ENCODE data around the gene PPT1. TPM values are rescaled to one million over a fixed set of nuclear protein-coding genes. Genes with fewer than 3 reads are reported as not detected.
A peak's percentile ranks its signal among the peaks of the same experiment; 100 is the strongest.

The PPT1 gene
- total and polyA plus RNA-seq, 8 donors, result 3.5 to 79.9 (median 33.3) TPM

DNA sequence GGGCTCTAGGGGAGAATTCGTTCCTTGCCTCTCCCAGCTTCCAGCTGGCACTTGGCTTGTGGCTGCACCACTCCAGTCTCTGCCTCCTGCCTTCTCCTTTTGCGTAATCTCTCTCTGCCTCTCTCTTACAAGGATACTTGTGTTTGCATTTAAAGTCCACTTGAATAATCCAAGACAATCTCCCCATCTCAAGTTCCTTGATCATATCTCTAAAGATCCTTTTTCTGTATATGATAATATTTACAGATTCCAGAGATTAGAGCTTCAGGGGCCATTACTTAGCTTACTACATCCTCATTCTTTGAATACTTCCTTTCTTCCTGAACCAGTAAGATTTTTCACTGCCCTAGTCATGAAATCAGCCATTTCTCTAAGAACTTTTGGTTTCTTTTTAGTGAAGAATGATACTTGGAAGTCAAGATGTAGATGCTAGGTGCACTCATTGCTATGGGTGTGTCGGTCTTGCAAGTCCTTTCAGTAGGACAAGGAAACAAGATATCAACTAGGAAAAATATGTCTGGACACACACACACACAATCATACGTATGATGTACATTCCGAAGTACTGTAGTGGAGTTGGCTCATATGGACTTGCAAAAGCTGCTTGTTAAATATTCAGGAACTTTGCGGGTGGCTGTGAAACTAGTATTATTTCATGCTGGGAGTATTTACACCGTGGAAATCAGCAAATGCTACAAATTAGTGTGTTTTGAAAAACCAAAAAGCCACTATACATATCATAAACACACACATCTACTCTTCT, 43.3 kb upstream of the PPT1 start:
- peaks cover 0 to 20% (median 0%) of the 10 kb centered on the region in 3 donors for H3K27me3 ChIP-seq
- intact Hi-C loops (cut with DNase I; ENCODE audit: low total_unique reads), result loop anchor here (10.0 kb wide), 2 partner anchors 194 to 264 kb away; no protein-coding TSS in a partner anchor
- H3K9me3 ChIP-seq, result no peaks in the 10 kb centered on the region
- H3K36me3 ChIP-seq, result no peaks in the 10 kb centered on the region
- no peak for TF ChIP-seq POLR2AphosphoS5 (IDR thresholded peaks at IDR 0.05)
- no peak for TF ChIP-seq POLR2A (IDR thresholded peaks at IDR 0.05)
- no peak for TF ChIP-seq EP300 (IDR thresholded peaks at IDR 0.05)
- TF ChIP-seq, protein P1, sequence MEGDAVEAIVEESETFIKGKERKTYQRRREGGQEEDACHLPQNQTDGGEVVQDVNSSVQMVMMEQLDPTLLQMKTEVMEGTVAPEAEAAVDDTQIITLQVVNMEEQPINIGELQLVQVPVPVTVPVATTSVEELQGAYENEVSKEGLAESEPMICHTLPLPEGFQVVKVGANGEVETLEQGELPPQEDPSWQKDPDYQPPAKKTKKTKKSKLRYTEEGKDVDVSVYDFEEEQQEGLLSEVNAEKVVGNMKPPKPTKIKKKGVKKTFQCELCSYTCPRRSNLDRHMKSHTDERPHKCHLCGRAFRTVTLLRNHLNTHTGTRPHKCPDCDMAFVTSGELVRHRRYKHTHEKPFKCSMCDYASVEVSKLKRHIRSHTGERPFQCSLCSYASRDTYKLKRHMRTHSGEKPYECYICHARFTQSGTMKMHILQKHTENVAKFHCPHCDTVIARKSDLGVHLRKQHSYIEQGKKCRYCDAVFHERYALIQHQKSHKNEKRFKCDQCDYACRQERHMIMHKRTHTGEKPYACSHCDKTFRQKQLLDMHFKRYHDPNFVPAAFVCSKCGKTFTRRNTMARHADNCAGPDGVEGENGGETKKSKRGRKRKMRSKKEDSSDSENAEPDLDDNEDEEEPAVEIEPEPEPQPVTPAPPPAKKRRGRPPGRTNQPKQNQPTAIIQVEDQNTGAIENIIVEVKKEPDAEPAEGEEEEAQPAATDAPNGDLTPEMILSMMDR (IDR thresholded peaks at IDR 0.05), result no peak
- no peak overlapping the region for H3K4me3 ChIP-seq
- DNase-seq, result no peak
- H3K4me1 ChIP-seq, result peaks cover 0 to 6% (median 2%) of the 10 kb centered on the region in 4 donors
- WGBS, 5 donors, result 62 to 72% (median 63%) methylated on average over 7 of the region's 7 CpGs
- no peak overlapping the region for H3K27ac ChIP-seq

DNA sequence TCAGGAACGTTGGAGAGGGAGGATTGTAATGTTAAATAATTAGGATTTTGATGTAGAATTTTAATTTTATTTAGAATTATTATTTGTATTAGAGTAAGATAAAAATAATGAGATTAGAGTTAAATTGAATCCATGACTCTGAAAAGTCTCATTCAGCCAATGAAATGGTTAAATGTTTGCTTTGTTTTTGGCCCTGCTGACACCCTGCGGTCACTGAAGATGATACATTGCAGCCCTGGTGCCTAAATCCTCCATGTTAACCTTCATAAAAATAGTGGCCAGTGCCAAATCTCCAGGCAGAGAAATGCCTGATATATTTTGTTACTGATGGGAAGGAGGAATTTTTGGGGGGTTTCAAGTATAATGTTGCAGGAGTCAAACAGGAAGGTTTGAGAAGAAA, 36.8 kb upstream of the PPT1 start:
- Histone ChIP-seq H3K4me1 (peaks cover 0 to 8% (median 6%) of the 10 kb centered on the region in 4 donors), H3K36me3 (no peaks in the 10 kb centered on the region), H3K27me3 (peaks cover 0 to 35% (median 10%) of the 10 kb centered on the region in 3 donors), H3K9me3 (peaks cover 0 to 6% (median 0%) of the 10 kb centered on the region in 4 donors), H3K27ac (no peak overlapping the region), H3K4me3 (no peak overlapping the region)
- DNase-seq, result no peak
- intact Hi-C loops (cut with DNase I; ENCODE audit: low total_unique reads), result no loop called here
- TF ChIP-seq EP300 (IDR thresholded peaks at IDR 0.05) (no peak), POLR2A (IDR thresholded peaks at IDR 0.05) (no peak), POLR2AphosphoS5 (IDR thresholded peaks at IDR 0.05) (no peak)
- TF ChIP-seq, protein P1 (IDR thresholded peaks at IDR 0.05), result no peak
- 40 to 49% (median 47%) methylated on average over 2 of the region's 2 CpGs for WGBS, 5 donors

DNA sequence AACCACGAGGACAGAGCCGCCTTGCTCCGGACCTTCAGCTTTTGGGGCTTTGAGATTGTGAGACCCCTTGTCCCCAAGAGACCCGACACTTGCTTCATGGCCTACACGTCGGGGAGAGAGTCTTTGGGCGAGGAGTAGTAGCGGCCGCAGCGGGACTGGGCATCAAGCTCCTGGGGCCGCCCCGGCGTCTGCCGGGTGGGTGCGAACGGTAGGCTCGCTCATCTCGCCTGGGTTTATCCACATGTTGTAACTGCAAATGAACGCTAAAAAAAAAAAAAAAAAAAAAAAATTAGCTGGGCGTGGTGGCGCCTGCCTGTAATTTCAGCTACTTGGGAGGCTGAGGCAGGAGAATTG, 36.2 kb upstream of the PPT1 start:
- H3K36me3 ChIP-seq, result no peaks in the 10 kb centered on the region
- peaks cover 0 to 6% (median 0%) of the 10 kb centered on the region in 4 donors for H3K9me3 ChIP-seq
- no peak for TF ChIP-seq POLR2A (IDR thresholded peaks at IDR 0.05)
- TF ChIP-seq EP300 (IDR thresholded peaks at IDR 0.05), result no peak
- TF ChIP-seq, protein P1 (IDR thresholded peaks at IDR 0.05), result no peak
- no peak for TF ChIP-seq POLR2AphosphoS5 (IDR thresholded peaks at IDR 0.05)
- H3K27me3 ChIP-seq, result peaks cover 0 to 35% (median 10%) of the 10 kb centered on the region in 3 donors
- intact Hi-C loops (cut with DNase I; ENCODE audit: low total_unique reads), result no loop called here
- no peak overlapping the region for H3K27ac ChIP-seq
- DNase-seq, result no peak
- 52 to 68% (median 65%) methylated on average over 19 to 21 of the region's 21 CpGs for WGBS, 5 donors
- H3K4me1 ChIP-seq, result peaks cover 0 to 8% (median 6%) of the 10 kb centered on the region in 4 donors
- peak overlapping the region in 1 of 4 donors; percentile 33 for H3K4me3 ChIP-seq

DNA sequence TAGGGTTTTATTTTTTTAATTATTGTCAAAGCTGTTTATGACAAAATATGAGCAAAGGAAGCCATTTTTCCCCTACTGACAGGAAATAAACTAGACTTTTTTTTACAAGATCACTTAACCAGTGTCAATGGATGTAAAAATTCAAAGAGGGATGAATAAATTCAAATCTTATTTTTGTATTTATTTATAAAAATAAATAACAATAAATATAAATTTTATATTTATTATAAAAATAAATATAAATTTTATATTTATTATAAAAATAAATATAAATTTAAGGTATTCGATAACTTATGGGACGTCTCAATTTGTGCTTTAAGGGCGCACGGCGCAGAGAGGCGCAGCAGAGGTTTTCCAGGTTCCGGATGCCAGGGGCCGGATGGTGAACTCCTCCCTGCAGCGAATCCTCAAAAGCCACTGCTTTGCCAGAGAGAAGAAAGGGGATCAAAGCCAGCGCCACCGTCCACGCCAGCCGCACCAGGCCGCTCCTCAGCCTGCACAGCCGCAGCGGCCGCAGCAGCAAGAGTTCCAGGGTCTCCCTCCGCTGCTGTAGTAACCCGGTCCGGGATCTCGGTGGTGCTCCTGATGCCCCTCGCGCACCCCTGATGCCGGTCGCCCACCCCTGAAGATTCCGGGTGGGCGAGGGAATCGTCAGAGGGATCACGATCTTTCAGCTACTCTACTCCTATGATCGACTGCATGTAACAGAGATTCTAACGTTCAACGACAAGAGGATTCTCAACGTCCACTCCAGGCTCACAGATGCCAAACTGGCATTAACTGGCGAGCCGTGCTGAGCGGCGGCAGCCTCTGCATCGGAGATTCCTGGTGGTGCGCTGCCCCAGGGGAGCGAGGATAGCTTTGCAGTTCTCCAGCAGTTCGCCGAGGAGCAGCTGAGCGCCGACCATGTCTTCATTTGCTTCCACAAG, 35.6 kb upstream of the PPT1 start:
- TF ChIP-seq, protein P1 (IDR thresholded peaks at IDR 0.05), result no peak
- TF ChIP-seq POLR2A (IDR thresholded peaks at IDR 0.05) (no peak), POLR2AphosphoS5 (IDR thresholded peaks at IDR 0.05) (no peak), EP300 (IDR thresholded peaks at IDR 0.05) (no peak)
- 25 to 30% (median 29%) methylated on average over 30 to 44 of the region's 44 CpGs for WGBS, 5 donors
- peak in 1 of 2 donors; percentile 47 for DNase-seq

More for the DNA sequence above, 35.6 kb upstream of the PPT1 start:
- intact Hi-C loops (cut with DNase I; ENCODE audit: low total_unique reads), result no loop called here
- Histone ChIP-seq H3K9me3 (peaks cover 0 to 6% (median 0%) of the 10 kb centered on the region in 4 donors), H3K27me3 (peaks cover 0 to 41% (median 10%) of the 10 kb centered on the region in 3 donors), H3K36me3 (no peaks in the 10 kb centered on the region), H3K27ac (no peak overlapping the region), H3K4me1 (peaks cover 0 to 8% (median 6%) of the 10 kb centered on the region in 4 donors), H3K4me3 (peak overlapping the region in 3 of 4 donors; percentile 25 to 35 (median 33))

Measured in stomach (tissue), 9 donors.